K562 (cell line): ENCODE measurements around the gene NPAS2.

Source experiments
- CTCF ChIP-seq, 3 experiments: IDR thresholded peaks in 2 of 3; conservative IDR thresholded peaks in 1 of 3; 2 replicates each; pipeline ENCODE4 v1.5.1; 2011 to 2012; ENCODE audit warnings: low read length in 3 of 3, mild to moderate bottlenecking in 3 of 3, control low read depth in 2 of 3, improper control_type of control experiment in 1 of 3, inconsistent platforms in 1 of 3, low read depth in 1 of 3, mixed read lengths in 1 of 3, moderate library complexity in 1 of 3; ENCODE audit not compliant: insufficient read depth in 2 of 3
- ELF2 ChIP-seq: fragments of 250-450 bp; sonication (Bioruptor Pico); IDR thresholded peaks from 2 replicates; pipeline ENCODE4 v1.5.0; 2021; ENCODE audit warnings: mild to moderate bottlenecking
- HDAC2 ChIP-seq: fragments of 450-650 bp; IDR thresholded peaks from 2 replicates; pipeline ENCODE4 v1.6.1; 2016; ENCODE audit warnings: mild to moderate bottlenecking
- HLTF ChIP-seq: fragments of 450-650 bp; IDR thresholded peaks from 2 replicates; pipeline ENCODE4 v1.6.1; 2016
- HMG20A ChIP-seq: fragments of 450-650 bp; formaldehyde crosslinking; conservative IDR thresholded peaks from 2 replicates; pipeline ENCODE4 v1.4.0; 2020; ENCODE audit warnings: mild to moderate bottlenecking, mixed read lengths
- MAFF ChIP-seq: IDR thresholded peaks from 2 replicates; pipeline ENCODE4 v1.6.1; 2012; ENCODE audit warnings: low read length, improper control_type of control experiment
- MXI1 ChIP-seq: IDR thresholded peaks from 2 replicates; pipeline ENCODE4 v1.6.1; 2011; ENCODE audit warnings: low read depth, mild to moderate bottlenecking, improper control_type of control experiment, low read length
- NCOA1 ChIP-seq: fragments of 450-650 bp; IDR thresholded peaks from 2 replicates; pipeline ENCODE4 v1.6.1; 2016; ENCODE audit warnings: low read depth
- NFIC ChIP-seq: fragments of 450-650 bp; IDR thresholded peaks from 2 replicates; pipeline ENCODE4 v1.6.1; 2017; ENCODE audit warnings: mild to moderate bottlenecking, inconsistent platforms
- POLR2A ChIP-seq: fragments of 450-650 bp; conservative IDR thresholded peaks from 2 replicates; pipeline ENCODE4 v1.6.1; 2016
- SMC3 ChIP-seq: conservative IDR thresholded peaks from 2 replicates; pipeline ENCODE4 v1.6.1; 2011; ENCODE audit warnings: low read depth, low read length, improper control_type of control experiment; ENCODE audit not compliant: insufficient read depth

GRCh38 chr2:100969998-100970397 lies 150.1 kb downstream of the NPAS2 start:
- TF ChIP-seq ELF2 (no peak), MXI1 (no peak), NCOA1 (no peak), SMC3 (no peak), MAFF (no peak), CTCF (IDR thresholded peaks at IDR 0.05 in 2 of 3, conservative IDR thresholded peaks at IDR 0.05 in 1 of 3; ENCODE audit: insufficient read depth in 2 of 3, low read depth in 1 of 3, low read length in 3 of 3) (no peak), NFIC (no peak), HLTF (no peak), HDAC2 (no peak), POLR2A (no peak), HMG20A (CRISPR knock-in tag) (no peak)
